ENCODE data around the gene GRAP. TPM values are rescaled to one million over a fixed set of nuclear protein-coding genes. Genes with fewer than 3 reads are reported as not detected.

GRAP gene
- total and polyA plus RNA-seq, 12 donors, result 0.99 to 3.7 (median 2.3) TPM

- TF ChIP-seq, protein P1, sequence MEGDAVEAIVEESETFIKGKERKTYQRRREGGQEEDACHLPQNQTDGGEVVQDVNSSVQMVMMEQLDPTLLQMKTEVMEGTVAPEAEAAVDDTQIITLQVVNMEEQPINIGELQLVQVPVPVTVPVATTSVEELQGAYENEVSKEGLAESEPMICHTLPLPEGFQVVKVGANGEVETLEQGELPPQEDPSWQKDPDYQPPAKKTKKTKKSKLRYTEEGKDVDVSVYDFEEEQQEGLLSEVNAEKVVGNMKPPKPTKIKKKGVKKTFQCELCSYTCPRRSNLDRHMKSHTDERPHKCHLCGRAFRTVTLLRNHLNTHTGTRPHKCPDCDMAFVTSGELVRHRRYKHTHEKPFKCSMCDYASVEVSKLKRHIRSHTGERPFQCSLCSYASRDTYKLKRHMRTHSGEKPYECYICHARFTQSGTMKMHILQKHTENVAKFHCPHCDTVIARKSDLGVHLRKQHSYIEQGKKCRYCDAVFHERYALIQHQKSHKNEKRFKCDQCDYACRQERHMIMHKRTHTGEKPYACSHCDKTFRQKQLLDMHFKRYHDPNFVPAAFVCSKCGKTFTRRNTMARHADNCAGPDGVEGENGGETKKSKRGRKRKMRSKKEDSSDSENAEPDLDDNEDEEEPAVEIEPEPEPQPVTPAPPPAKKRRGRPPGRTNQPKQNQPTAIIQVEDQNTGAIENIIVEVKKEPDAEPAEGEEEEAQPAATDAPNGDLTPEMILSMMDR (IDR thresholded peaks at IDR 0.05), result no peak
- H3K4me1 ChIP-seq, result no peaks in the 10 kb centered on the region
- no peak overlapping the region for H3K27ac ChIP-seq
- H3K27me3 ChIP-seq, result no peaks in the 10 kb centered on the region
- intact Hi-C loops (cut with DNase I), result loop anchor here in 2 of 10 donors (5.0 to 10.0 kb wide), 2 partner anchors 50 to 57 kb away; no protein-coding TSS in a partner anchor
- ATAC-seq (no peak), DNase-seq (no peak)
- no peaks in the 10 kb centered on the region for H3K9me3 ChIP-seq
- H3K4me3 ChIP-seq, result no peak overlapping the region
- H3K36me3 ChIP-seq, result peaks cover 0 to 5% (median 0%) of the 10 kb centered on the region in 9 donors
- 84 to 88% methylated on average over 22 of the region's 22 CpGs for WGBS, 2 donors
Measured at GRCh38 chr17:19024101-19025078, 22.4 kb downstream of the GRAP start.

- Histone ChIP-seq H3K36me3 (peaks cover 0 to 5% (median 0%) of the 10 kb centered on the region in 9 donors), H3K4me1 (no peaks in the 10 kb centered on the region), H3K9me3 (no peaks in the 10 kb centered on the region), H3K27me3 (peaks cover 0 to 5% (median 0%) of the 10 kb centered on the region in 7 donors), H3K4me3 (no peak overlapping the region), H3K27ac (no peak overlapping the region)
- TF ChIP-seq, protein P1 (IDR thresholded peaks at IDR 0.05), result no peak
- WGBS, 2 donors, result 82 to 90% methylated on average over 9 of the region's 9 CpGs
- intact Hi-C loops (cut with DNase I), result loop anchor here in 2 of 10 donors (5.0 to 10.0 kb wide), 2 partner anchors 49 to 56 kb away; no protein-coding TSS in a partner anchor
- no peak for DNase-seq
- no peak for ATAC-seq
Measured at GRCh38 chr17:19023209-19023999, 23.4 kb downstream of the GRAP start.

DNA sequence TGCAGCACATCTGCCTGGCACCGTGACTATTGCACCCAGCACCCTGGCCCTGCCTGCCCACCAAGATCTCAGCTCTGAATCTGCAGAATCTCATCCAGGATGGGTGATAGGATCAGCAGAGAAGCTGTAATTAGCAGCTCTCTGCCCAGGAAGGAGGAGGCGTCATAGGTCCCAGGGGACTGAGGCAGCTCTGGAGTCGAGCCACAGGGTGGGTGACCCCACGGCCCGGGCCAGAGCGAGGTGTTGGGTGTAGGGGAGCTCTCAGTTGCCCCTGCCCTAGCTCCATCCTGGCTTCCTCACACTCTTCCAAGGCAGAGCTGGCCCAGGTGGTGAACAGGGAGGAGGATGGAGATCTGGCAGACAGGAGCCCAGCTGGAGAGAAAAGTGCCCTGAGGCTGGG is 24.0 kb downstream of the GRAP start:
- TF ChIP-seq, protein P1 (IDR thresholded peaks at IDR 0.05), result no peak

GRCh38 chr17:19022128-19022527 is 24.6 kb downstream of the GRAP start:
- ATAC-seq (no peak), DNase-seq (no peak)
- Histone ChIP-seq H3K9me3 (no peaks in the 10 kb centered on the region), H3K27me3 (peaks cover 0 to 5% (median 0%) of the 10 kb centered on the region in 7 donors), H3K27ac (no peak overlapping the region), H3K4me3 (no peak overlapping the region), H3K36me3 (peaks cover 0 to 5% (median 0%) of the 10 kb centered on the region in 9 donors), H3K4me1 (no peaks in the 10 kb centered on the region)
- intact Hi-C loops (cut with DNase I), result loop anchor here in 2 of 10 donors (5.0 to 10.0 kb wide), 2 partner anchors 47 to 55 kb away; no protein-coding TSS in a partner anchor
- TF ChIP-seq, protein P1 (IDR thresholded peaks at IDR 0.05), result no peak
- WGBS, 2 donors, result 94 to 96% methylated on average over 5 of the region's 5 CpGs

More for the DNA sequence above, 24.0 kb downstream of the GRAP start:
- no peaks in the 10 kb centered on the region for H3K4me1 ChIP-seq
- peaks cover 0 to 5% (median 0%) of the 10 kb centered on the region in 7 donors for H3K27me3 ChIP-seq
- peaks cover 0 to 5% (median 0%) of the 10 kb centered on the region in 9 donors for H3K36me3 ChIP-seq
- H3K4me3 ChIP-seq, result no peak overlapping the region
- DNase-seq (no peak), ATAC-seq (no peak)
- WGBS, 2 donors, result 82 to 88% methylated on average over 6 of the region's 6 CpGs
- intact Hi-C loops (cut with DNase I), result loop anchor here in 2 of 10 donors (5.0 to 10.0 kb wide), 2 partner anchors 48 to 55 kb away; no protein-coding TSS in a partner anchor
- H3K27ac ChIP-seq, result no peak overlapping the region
- no peaks in the 10 kb centered on the region for H3K9me3 ChIP-seq
